A673 (cell line): Measurements from ENCODE around the gene ZNF74.
A peak's percentile ranks its signal among the peaks of the same experiment; 100 is the strongest.

Source experiments
- EZH2 ChIP-seq: fragments of 200-600 bp; sonication (generic); IDR thresholded peaks from 2 replicates; pipeline ENCODE4 v1.6.1; 2017; ENCODE audit warnings: borderline replicate concordance, low read depth, mild to moderate bottlenecking, mixed read lengths, antibody characterized with exemption, low read length; ENCODE audit not compliant: poor library complexity, severe bottlenecking
- TF ChIP-seq, protein P1 (sequence below): fragments of 300-800, 200-600 bp; sonication (generic); conservative IDR thresholded peaks from 2 replicates; pipeline ENCODE4 v1.5.1; 2017; ENCODE audit warnings: low read depth, mild to moderate bottlenecking, antibody characterized with exemption, low read length, moderate library complexity, mixed read lengths

- TF ChIP-seq, protein P1, sequence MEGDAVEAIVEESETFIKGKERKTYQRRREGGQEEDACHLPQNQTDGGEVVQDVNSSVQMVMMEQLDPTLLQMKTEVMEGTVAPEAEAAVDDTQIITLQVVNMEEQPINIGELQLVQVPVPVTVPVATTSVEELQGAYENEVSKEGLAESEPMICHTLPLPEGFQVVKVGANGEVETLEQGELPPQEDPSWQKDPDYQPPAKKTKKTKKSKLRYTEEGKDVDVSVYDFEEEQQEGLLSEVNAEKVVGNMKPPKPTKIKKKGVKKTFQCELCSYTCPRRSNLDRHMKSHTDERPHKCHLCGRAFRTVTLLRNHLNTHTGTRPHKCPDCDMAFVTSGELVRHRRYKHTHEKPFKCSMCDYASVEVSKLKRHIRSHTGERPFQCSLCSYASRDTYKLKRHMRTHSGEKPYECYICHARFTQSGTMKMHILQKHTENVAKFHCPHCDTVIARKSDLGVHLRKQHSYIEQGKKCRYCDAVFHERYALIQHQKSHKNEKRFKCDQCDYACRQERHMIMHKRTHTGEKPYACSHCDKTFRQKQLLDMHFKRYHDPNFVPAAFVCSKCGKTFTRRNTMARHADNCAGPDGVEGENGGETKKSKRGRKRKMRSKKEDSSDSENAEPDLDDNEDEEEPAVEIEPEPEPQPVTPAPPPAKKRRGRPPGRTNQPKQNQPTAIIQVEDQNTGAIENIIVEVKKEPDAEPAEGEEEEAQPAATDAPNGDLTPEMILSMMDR, result peak; percentile 96
- TF ChIP-seq EZH2, result no peak
These were observed 62.2 kb downstream of the ZNF74 start for GRCh38 chr22:20456064-20456721.
